Measurements from ENCODE around the gene ITPR2. TPM values are rescaled to one million over a fixed set of nuclear protein-coding genes. Genes with fewer than 3 reads are reported as not detected.

ITPR2 gene
- total and polyA plus RNA-seq, 2 of the 8 experiments (the other 6 are each of a cell fraction or from before 2014, with no cell fraction given), result 4.1 to 48.3 TPM

GRCh38 chr12:26841085-26841484 is 8.1 kb upstream of the ITPR2 start:
- POLR2A ChIA-PET (ENCODE audit: partially characterized antibody), result no interaction called here
- Histone ChIP-seq H3K4ac (replicated peaks; ENCODE audit: insufficient read length, low read depth, low read length) (no peak overlapping the region), H3K79me2 (ENCODE audit: control insufficient read depth in 1 of 2, insufficient read depth in 2 of 2, low read length in 2 of 2) (no peaks in the 10 kb centered on the region), H3K23me2 (ENCODE audit: low read depth, low read length) (no peaks in the 10 kb centered on the region; the same call in 1 of the 2 replicates), H3K14ac (ENCODE audit: insufficient read length) (no peak overlapping the region), H2BK20ac (ENCODE audit: low read length) (no peak overlapping the region), H4K20me1 (replicated peaks in 1 of 2; ENCODE audit: control insufficient read depth in 1 of 2, insufficient read depth in 2 of 2, low read length in 2 of 2) (no peaks in the 10 kb centered on the region), H2AK5ac (ENCODE audit: low read depth, low read length) (no peak overlapping the region), H3K4me2 (ENCODE audit: insufficient read depth in 1 of 2, low read depth in 2 of 2, low read length in 2 of 2) (no peak overlapping the region), H2BK120ac (replicated peaks; ENCODE audit: low read depth, low read length) (no peak overlapping the region), H4K5ac (ENCODE audit: insufficient read length, low read depth, low read length) (no peak overlapping the region), H3K9me3 (ENCODE audit: insufficient read depth in 2 of 2, low read depth in 1 of 2, low read length in 1 of 2) (peaks cover 4 to 11% of the 10 kb centered on the region in 2 experiments; a peak in 3 of 4 replicates), H4K91ac (replicated peaks; ENCODE audit: insufficient read length, low read length) (no peak overlapping the region), H2BK12ac (ENCODE audit: low read depth, low read length) (no peak overlapping the region), H2BK5ac (ENCODE audit: low read depth, low read length) (no peak overlapping the region), H3K79me1 (ENCODE audit: low read depth, low read length) (no peaks in the 10 kb centered on the region), H3K27ac (ENCODE audit: low read depth, low read length) (no peak overlapping the region), H3K18ac (ENCODE audit: extremely low read depth, low read length) (no peak overlapping the region), H3K27me3 (replicated peaks in 1 of 4; ENCODE audit: control insufficient read depth in 3 of 4, extremely low read depth in 1 of 4, insufficient read depth in 3 of 4, low read length in 3 of 4) (no peaks in the 10 kb centered on the region), H3K36me3 (ENCODE audit: control insufficient read depth in 2 of 4, insufficient read depth in 4 of 4, low read length in 3 of 4) (peaks cover 0 to 4% (median 0%) of the 10 kb centered on the region in 4 experiments; a peak in 2 of 8 replicates), H3K4me3 (ENCODE audit: extremely low read depth in 1 of 4, insufficient read depth in 2 of 4, low read depth in 3 of 4, low read length in 4 of 4) (no peak overlapping the region), H3K23ac (ENCODE audit: insufficient read length) (no peak overlapping the region), H4K8ac (ENCODE audit: extremely low read depth, insufficient read depth, low read length) (no peak overlapping the region), H3K4me1 (replicated peaks in 1 of 4; ENCODE audit: control insufficient read depth in 3 of 4, insufficient read depth in 4 of 4, low read length in 3 of 4) (no peaks in the 10 kb centered on the region), H3K9ac (replicated peaks in 1 of 4; ENCODE audit: extremely low read depth in 1 of 4, low read depth in 3 of 4, low read length in 3 of 4) (no peak overlapping the region), H2BK15ac (ENCODE audit: low read length) (no peak overlapping the region), H2AFZ (ENCODE audit: low read length) (no peak overlapping the region; the same call in 1 of the 2 replicates), H3K56ac (replicated peaks; ENCODE audit: insufficient read length, low read depth, low read length) (no peak overlapping the region)
- no peak for DNase-seq (ENCODE audit: low read depth in 1 of 2, low spot score in 2 of 2)
- CTCF ChIA-PET (ENCODE audit: partially characterized antibody), result interaction anchor here (1.1 to 1.9 kb wide), 4 partner anchors 12 to 121 kb away, joined by 3 to 8 read pairs (median 4); no protein-coding TSS in a partner anchor
- 97% methylated on average over 5 of the region's 5 CpGs; no CpG with 5 or more reads in 1 of the 2 experiments for WGBS, 2 experiments (ENCODE audit: extremely low coverage in 1 of 2, insufficient coverage in 1 of 2, insufficient read length in 1 of 2, insufficient replicate concordance in 2 of 2, low coverage in 1 of 2, low lambda C conversion rate in 2 of 2, missing lambda C conversion rate in 1 of 2)
- TF ChIP-seq ZNF274 (IDR thresholded peaks at IDR 0.05; ENCODE audit: borderline replicate concordance, extremely low read depth, low read length), result no peak
- TF ChIP-seq CBX8 (IDR thresholded peaks at IDR 0.05; ENCODE audit: borderline replicate concordance, low read depth, low read length), result no peak
- no peak for TF ChIP-seq SP1 (IDR thresholded peaks at IDR 0.05; ENCODE audit: low read depth, low read length)
- no peak for TF ChIP-seq SP4 (IDR thresholded peaks at IDR 0.05; ENCODE audit: low read length)
- no peak for TF ChIP-seq POU5F1 (IDR thresholded peaks at IDR 0.05; ENCODE audit: low read depth, low read length)
- no peak for FAIRE-seq
